T47D (cell line): ENCODE data around the gene BLZF1.
A peak's percentile ranks its signal among the peaks of the same experiment; 100 is the strongest.
"Not testable (repeated sequence)": the region's sequence is repeated elsewhere in the genome, so short reads cannot be mapped to it uniquely, and the experiment has no call there.

ENCODE experiments used
- DNase-seq, 2 experiments: peaks; one replicate each; pipeline versions ENCODE4 v3.0.0 to v3.0.0-alpha.2; 2011 to 2012; ENCODE audit warnings: low read depth in 1 of 2, low spot score in 1 of 2
- JUND ChIP-seq: IDR thresholded peaks from 2 replicates; pipeline ENCODE4 v1.6.1; 2012; ENCODE audit warnings: low read depth
- in situ Hi-C: cut with HindIII; loops from 2 replicates; pipeline ENCODE4 v1.10.0; 2016; ENCODE audit warnings: low sequenced_read_pairs, low pct_unique_long_range_greater_than_20kb

BLZF1 gene

GRCh38 chr1:169367686-169368405 lies at the start of gene BLZF1, which contains the start of gene NME7:
Gene BLZF1 (plus strand): TSS chr1:169368195. CDS start chr1:169369523, 1,328 bp downstream.
Gene NME7 (minus strand): TSS chr1:169367797. CDS start chr1:169367710, 87 bp downstream.
- in situ Hi-C loops = no loop called here
- TF ChIP-seq JUND = no peak
- peak; percentile 82 to 99 for DNase-seq

GRCh38 chr1:169318536-169319244 lies 49.3 kb upstream of the BLZF1 start:
- no peak for DNase-seq
- TF ChIP-seq JUND = no peak
- in situ Hi-C loops = no loop called here

- no peak for DNase-seq
- TF ChIP-seq JUND = no peak
- in situ Hi-C loops = no loop called here
Measured at GRCh38 chr1:169321539-169321938, 46.5 kb upstream of the BLZF1 start.

- no peak for TF ChIP-seq JUND
- DNase-seq = no peak
- in situ Hi-C loops = no loop called here
Measured at GRCh38 chr1:169322138-169322537, 45.9 kb upstream of the BLZF1 start.

- no peak for TF ChIP-seq JUND
- in situ Hi-C loops = no loop called here
- no peak for DNase-seq
Measured at GRCh38 chr1:169325117-169325516, 42.9 kb upstream of the BLZF1 start.

- no peak for DNase-seq
- in situ Hi-C loops = no loop called here
- no peak for TF ChIP-seq JUND
Measured at GRCh38 chr1:169326261-169326955, 41.6 kb upstream of the BLZF1 start.

- in situ Hi-C loops = no loop called here
- DNase-seq = no peak
- no peak for TF ChIP-seq JUND
Measured at GRCh38 chr1:169326956-169327268, 41.1 kb upstream of the BLZF1 start.

GRCh38 chr1:169327875-169328274 lies 40.1 kb upstream of the BLZF1 start:
- TF ChIP-seq JUND = no peak
- in situ Hi-C loops = no loop called here

GRCh38 chr1:169329383-169329782 lies 38.6 kb upstream of the BLZF1 start:
- in situ Hi-C loops = no loop called here
- no peak for TF ChIP-seq JUND
- no peak for DNase-seq

More at GRCh38 chr1:169327875-169328274, 40.1 kb upstream of the BLZF1 start:
- no peak for DNase-seq

GRCh38 chr1:169330927-169331326 lies 37.1 kb upstream of the BLZF1 start:
- in situ Hi-C loops = no loop called here
- no peak for DNase-seq
- TF ChIP-seq JUND = no peak

GRCh38 chr1:169334727-169335126 lies 33.3 kb upstream of the BLZF1 start:
- in situ Hi-C loops, DNase-seq: not testable (repeated sequence)

- DNase-seq, in situ Hi-C loops: not testable (repeated sequence)
Measured at GRCh38 chr1:169336947-169337715, 30.9 kb upstream of the BLZF1 start.
